ENCODE measurements around the gene S100P.

The S100P gene

DNA sequence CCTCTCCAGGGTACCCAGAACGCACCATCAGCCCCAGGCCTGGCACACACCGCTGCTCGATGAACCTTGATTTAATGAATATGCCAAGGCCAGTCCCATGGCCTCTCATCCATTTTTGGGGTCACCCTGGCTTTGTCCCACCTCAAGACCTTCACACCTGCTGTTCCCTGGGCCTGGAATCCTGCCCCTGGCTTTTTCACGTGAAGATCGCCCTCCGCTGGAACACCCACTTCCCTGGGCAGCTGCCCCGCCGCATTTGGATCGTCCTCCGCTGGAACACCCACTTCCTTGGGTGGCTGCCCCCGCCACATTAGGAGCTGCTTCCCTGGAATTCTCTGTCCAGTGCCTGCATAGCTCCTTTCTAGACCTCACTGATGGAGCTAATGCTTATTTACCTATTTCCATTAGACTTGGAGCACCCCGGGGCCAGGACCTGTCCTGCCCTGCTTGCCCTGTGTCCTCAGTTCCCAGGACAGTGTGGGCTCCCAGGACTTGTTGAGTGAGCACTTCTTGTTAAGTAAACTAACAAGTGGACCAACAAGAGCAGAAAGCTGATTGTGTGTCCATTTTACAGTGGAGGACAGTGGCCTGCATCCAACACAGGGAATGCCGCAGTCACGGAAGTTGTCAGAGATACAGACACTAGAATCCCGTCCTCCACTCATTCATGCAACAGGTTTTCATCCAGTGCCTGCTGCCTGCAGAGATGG, 34.8 kb downstream of the S100P start:
- Histone ChIP-seq H2AFZ (ENCODE audit: low read depth) (no peak overlapping the region), H3K9ac (no peak overlapping the region), H3K79me2 (ENCODE audit: insufficient read depth, low read depth) (no peaks in the 10 kb centered on the region), H3K27ac (no peak overlapping the region), H3K4me1 (ENCODE audit: low read depth, poor library complexity, severe bottlenecking) (no peaks in the 10 kb centered on the region), H3K27me3 (ENCODE audit: insufficient read depth, low read depth) (no peaks in the 10 kb centered on the region), H3K4me3 (IDR thresholded peaks at IDR 0.05; ENCODE audit: insufficient read depth, low read depth, low read length) (no peak overlapping the region), H3K4me2 (no peak overlapping the region), H4K20me1 (ENCODE audit: insufficient read depth) (no peaks in the 10 kb centered on the region), H3K36me3 (ENCODE audit: insufficient read depth) (no peaks in the 10 kb centered on the region)
- TF ChIP-seq, protein P1, sequence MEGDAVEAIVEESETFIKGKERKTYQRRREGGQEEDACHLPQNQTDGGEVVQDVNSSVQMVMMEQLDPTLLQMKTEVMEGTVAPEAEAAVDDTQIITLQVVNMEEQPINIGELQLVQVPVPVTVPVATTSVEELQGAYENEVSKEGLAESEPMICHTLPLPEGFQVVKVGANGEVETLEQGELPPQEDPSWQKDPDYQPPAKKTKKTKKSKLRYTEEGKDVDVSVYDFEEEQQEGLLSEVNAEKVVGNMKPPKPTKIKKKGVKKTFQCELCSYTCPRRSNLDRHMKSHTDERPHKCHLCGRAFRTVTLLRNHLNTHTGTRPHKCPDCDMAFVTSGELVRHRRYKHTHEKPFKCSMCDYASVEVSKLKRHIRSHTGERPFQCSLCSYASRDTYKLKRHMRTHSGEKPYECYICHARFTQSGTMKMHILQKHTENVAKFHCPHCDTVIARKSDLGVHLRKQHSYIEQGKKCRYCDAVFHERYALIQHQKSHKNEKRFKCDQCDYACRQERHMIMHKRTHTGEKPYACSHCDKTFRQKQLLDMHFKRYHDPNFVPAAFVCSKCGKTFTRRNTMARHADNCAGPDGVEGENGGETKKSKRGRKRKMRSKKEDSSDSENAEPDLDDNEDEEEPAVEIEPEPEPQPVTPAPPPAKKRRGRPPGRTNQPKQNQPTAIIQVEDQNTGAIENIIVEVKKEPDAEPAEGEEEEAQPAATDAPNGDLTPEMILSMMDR (conservative IDR thresholded peaks at IDR 0.05; ENCODE audit: low read depth, low read length), result no peak

DNA sequence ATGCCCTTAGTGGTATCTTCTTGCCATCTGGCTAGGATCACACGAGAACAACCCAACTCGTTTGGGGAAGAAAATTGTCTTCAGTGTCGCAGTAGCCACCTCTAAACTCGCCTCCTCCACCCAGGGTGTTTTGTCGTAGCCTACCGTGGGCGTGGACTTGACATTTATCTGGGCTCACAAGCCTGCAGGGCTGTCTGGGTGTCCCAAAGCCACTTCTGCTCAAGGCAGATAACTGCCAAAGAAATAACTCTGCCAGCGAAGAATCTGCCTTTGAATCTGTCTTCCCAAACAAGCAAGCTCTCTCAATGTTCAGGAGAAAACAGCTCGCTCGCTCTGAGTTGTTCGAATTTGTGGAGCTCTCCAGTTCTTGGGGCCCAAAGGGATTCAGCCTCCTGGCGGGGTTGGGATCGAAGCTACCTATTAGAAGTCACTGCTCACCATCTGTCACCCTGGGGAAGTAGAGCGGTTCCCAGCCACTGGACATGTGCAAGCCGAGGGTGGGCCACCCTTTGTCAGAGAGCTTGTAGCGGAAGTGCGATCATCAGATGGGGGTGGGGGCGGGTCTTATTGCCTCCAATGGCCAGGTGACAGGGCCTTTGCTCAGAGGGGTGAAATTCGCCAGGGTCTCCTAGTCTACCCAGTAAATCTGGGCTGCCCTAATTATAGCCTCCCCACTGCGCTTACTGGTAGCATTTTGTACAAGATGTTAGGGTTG, 37.1 kb downstream of the S100P start:
- H3K4me2 ChIP-seq, result no peak overlapping the region
- no peak overlapping the region for H2AFZ ChIP-seq (ENCODE audit: low read depth)
- no peaks in the 10 kb centered on the region for H3K4me1 ChIP-seq (ENCODE audit: low read depth, poor library complexity, severe bottlenecking)
- no peaks in the 10 kb centered on the region for H3K36me3 ChIP-seq (ENCODE audit: insufficient read depth)
- H4K20me1 ChIP-seq (ENCODE audit: insufficient read depth), result no peaks in the 10 kb centered on the region
- no peak overlapping the region for H3K9ac ChIP-seq
- H3K4me3 ChIP-seq (IDR thresholded peaks at IDR 0.05; ENCODE audit: insufficient read depth, low read depth, low read length), result no peak overlapping the region
- H3K27me3 ChIP-seq (ENCODE audit: insufficient read depth, low read depth), result no peaks in the 10 kb centered on the region
- H3K27ac ChIP-seq, result no peak overlapping the region
- TF ChIP-seq, protein P1 (conservative IDR thresholded peaks at IDR 0.05; ENCODE audit: low read depth, low read length), result no peak
- H3K79me2 ChIP-seq (ENCODE audit: insufficient read depth, low read depth), result no peaks in the 10 kb centered on the region

DNA sequence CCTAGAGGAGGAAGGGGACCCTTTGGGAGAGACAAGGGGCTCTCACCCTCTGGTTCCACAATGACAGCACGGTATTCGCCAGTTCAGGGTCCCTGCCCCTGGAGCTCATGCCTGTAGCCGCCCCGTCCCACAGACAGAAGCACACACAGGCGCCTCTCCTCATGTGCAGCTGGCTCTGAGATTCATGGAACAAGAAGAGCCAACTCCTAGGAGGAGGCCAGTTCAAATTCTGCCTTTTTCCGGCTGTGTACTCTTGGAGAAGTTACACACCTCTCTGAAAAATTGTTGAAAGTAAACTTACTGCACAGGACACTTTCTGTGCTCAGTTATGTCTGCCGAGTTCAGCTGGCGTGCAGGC, 37.6 kb downstream of the S100P start:
- H3K27ac ChIP-seq, result no peak overlapping the region
- H2AFZ ChIP-seq (ENCODE audit: low read depth), result no peak overlapping the region
- H3K9ac ChIP-seq, result no peak overlapping the region
- no peaks in the 10 kb centered on the region for H3K79me2 ChIP-seq (ENCODE audit: insufficient read depth, low read depth)
- H4K20me1 ChIP-seq (ENCODE audit: insufficient read depth), result no peaks in the 10 kb centered on the region
- no peaks in the 10 kb centered on the region for H3K27me3 ChIP-seq (ENCODE audit: insufficient read depth, low read depth)
- TF ChIP-seq, protein P1 (conservative IDR thresholded peaks at IDR 0.05; ENCODE audit: low read depth, low read length), result no peak
- no peaks in the 10 kb centered on the region for H3K4me1 ChIP-seq (ENCODE audit: low read depth, poor library complexity, severe bottlenecking)
- H3K4me2 ChIP-seq, result no peak overlapping the region
- no peaks in the 10 kb centered on the region for H3K36me3 ChIP-seq (ENCODE audit: insufficient read depth)
- no peak overlapping the region for H3K4me3 ChIP-seq (IDR thresholded peaks at IDR 0.05; ENCODE audit: insufficient read depth, low read depth, low read length)

DNA sequence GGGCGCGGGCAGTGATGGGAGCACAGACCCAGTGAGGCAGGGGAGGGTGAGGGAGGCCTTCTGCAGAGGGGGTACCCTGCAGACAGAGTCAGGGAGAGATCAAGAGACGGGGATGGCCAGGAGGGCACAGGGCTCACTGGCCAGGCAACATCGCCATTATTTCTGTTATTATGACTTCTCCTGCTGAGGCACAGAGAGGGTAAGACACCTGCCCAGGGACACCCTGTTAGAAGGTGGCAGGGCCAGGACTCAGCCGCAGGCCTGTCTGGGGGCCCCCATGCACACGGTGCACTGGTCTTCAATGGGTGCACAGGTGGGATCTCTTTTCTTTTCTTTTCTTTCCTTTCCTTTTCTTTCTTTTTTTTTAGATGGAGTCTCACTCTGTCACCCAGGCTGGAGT, 38.1 kb downstream of the S100P start:
- no peak overlapping the region for H3K9ac ChIP-seq
- TF ChIP-seq, protein P1 (conservative IDR thresholded peaks at IDR 0.05; ENCODE audit: low read depth, low read length), result no peak
- H3K27me3 ChIP-seq (ENCODE audit: insufficient read depth, low read depth), result no peaks in the 10 kb centered on the region
- H3K4me2 ChIP-seq, result no peak overlapping the region
- no peaks in the 10 kb centered on the region for H4K20me1 ChIP-seq (ENCODE audit: insufficient read depth)
- H3K4me3 ChIP-seq (IDR thresholded peaks at IDR 0.05; ENCODE audit: insufficient read depth, low read depth, low read length), result no peak overlapping the region
- H2AFZ ChIP-seq (ENCODE audit: low read depth), result no peak overlapping the region
- no peaks in the 10 kb centered on the region for H3K79me2 ChIP-seq (ENCODE audit: insufficient read depth, low read depth)
- no peaks in the 10 kb centered on the region for H3K36me3 ChIP-seq (ENCODE audit: insufficient read depth)
- H3K27ac ChIP-seq, result no peak overlapping the region
- no peaks in the 10 kb centered on the region for H3K4me1 ChIP-seq (ENCODE audit: low read depth, poor library complexity, severe bottlenecking)
